NCI-H510A (cell line): ENCODE measurements around the gene ZNF837.
"Not testable (repeated sequence)": the region's sequence is repeated elsewhere in the genome, so short reads cannot be mapped to it uniquely, and the experiment has no call there.

Experiments
- DNase-seq: peaks from one replicate; lab custom pipeline; 2025; lab: John Stamatoyannopoulos, UW

ZNF837 gene

DNA sequence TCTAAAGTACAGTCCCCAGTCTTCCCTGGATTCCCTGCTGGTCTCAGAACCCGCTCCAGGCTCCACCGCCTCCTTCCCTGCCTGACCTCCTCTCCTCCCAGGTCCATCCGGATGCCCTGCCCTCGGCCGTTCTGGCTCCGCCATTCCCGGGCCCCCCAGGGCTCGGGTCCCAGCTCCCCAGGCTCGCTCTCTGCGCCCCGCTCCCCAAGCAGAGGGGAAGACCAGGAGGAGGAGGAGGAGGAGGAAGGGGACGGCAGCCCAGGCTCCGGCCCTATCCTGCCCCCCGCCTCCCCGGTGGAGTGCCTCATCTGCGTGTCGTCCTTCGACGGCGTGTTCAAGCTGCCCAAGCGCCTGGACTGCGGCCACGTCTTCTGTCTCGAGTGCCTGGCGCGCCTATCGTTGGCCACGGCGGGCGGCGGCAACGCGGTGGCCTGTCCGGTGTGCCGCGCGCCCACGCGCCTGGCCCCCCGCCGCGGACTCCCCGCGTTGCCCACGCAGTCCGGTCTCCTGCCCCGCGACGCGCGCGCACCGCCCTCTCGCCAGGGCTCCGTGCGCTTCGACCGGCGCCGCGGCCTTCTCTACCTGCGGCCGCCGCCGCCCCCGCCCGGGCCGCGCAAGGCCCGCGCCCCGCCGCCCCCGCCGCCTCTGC lies 15.3 kb upstream of the ZNF837 start:
- no peak for DNase-seq

GRCh38 chr19:58395220-58395978 lies 14.6 kb upstream of the ZNF837 start, which contains the start of gene RNF225:
Gene RNF225 (plus strand): TSS chr19:58395656. CDS start chr19:58396090, 434 bp downstream.
- DNase-seq = no peak

DNA sequence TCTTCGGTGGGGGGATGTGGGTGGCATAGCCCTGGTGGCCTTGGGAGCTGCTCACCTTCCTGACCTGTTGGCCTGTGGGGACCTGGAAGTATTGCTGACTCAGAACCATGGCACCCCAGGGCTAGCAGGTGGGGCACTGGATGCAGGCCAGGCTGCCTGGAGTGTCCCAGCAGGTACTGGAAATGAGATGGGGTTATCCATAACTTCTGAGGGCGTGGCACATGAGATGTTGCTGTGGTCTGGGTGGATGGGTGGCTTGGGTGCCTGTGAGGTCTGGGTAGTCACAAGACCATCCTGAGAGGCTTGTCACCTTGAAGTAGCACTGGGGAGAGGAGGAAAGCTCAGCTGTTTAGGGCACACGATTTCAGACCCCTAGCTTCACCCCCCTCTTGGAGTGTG lies 14.0 kb upstream of the ZNF837 start:
- DNase-seq = no peak

DNA sequence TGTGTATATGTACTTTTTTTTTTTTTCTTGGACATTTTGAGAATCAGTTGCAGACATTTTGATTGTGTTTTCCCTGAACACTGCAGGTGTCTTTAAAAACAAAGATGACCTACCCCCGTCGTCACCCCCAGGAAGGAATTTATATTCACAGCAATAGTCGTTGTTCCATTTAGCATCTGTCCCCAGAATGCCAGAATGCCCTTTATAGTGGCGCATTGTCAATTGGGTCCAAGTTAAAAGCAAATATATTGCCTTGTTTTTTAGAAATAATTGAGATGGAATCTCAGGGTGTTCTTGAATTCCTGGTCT lies 12.8 kb upstream of the ZNF837 start:
- DNase-seq = no peak

- DNase-seq = no peak
Measured at GRCh38 chr19:58392945-58393724, 12.3 kb upstream of the ZNF837 start.

DNA sequence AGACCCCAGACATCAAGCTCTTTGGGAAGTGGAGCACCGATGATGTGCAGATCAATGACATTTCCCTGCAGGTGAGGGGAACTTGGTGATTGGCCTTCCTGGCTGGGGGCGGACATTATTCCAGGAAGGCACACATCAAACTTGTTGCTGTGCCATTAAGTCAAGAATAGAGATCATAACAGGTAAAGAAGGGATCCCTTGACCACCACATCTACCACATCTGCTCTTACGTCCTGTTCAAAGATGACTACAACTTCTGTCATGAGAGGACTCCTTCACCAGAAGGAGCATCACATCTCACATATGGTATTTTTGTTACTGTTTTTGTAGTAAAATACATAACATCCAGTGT lies 7.3 kb upstream of the ZNF837 start:
- DNase-seq = no peak

DNA sequence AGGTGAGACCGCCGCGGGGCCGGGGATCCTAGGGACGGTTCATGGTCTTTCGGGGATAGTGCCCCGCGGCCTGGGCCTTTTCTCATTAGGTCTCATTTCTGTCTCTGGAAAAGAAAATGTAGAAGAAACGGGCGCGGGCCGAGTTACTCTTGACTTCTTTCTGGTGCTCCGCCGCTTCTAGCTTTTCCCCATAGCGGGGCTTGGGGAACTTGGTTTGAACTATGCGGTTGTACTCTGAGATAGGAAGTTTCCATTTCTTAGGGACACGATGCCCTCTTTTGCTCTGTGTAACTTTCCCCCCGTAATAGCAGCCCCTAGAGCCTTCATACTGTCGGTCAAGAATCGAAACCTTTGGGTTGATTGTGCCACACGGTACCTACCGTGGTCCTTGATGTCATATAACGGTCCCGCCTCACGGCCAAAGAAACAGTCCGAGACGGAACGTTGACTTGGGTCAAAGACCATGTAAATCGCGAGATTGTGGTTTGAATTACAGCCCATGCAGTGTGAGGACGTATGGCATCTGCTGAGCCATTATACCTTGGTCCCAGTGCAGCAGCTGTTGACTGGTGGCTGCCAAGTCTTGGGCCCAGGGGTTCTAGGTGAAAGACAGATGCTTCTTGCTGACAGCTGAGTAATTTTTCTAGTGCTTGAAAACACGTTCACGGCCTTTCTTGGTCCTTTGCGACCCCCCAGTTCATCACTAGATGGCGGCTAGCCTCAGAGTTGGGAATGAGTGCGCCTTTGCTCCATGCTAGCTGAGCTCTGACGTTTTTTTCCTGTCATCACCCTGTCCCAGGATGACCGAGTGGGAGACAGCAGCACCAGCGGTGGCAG lies 6.7 kb upstream of the ZNF837 start:
- DNase-seq = no peak

DNA sequence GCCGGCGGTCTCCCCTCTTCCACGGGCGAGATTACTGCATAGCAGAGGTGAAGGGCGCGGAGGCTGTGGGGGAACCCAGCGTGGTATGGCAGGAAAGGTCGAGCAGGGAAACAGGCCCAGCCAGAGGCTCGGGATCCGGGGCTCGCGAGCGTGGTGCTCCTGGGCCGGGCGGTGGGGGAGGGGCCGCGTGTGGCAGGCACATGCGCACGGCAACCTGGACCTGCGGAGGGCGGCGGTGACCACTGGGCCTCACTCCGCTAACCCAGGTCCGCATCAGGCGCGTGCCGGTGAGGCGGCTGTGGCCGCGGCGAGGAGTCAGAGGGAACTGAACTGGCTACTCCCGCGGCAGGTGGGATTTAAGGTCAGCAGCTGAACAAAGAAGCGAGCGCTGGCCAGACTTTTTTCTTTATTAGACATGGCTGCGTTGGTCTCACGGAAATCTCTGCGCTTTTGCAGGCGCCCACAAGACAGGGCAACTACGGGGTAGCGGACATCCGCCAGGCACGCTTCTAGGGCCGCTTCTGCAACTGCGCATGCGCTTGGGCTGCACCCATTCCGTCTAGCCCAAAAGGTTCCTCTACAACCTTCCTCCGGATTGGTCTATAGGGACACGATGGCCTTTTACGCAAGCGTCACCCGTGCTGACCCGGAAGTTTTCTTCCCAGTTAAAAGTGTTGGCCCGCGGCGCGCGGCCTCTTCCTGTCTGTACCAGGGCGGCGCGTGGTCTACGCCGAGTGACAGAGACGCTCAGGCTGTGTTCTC lies 5.9 kb upstream of the ZNF837 start, which contains the start of gene RPS5:
Gene RPS5, plus strand, starts transcription at position 694 of the 762 bp plus-strand sequence. CDS start 869 bp downstream, outside the sequence.
- peak; percentile 92 for DNase-seq

DNA sequence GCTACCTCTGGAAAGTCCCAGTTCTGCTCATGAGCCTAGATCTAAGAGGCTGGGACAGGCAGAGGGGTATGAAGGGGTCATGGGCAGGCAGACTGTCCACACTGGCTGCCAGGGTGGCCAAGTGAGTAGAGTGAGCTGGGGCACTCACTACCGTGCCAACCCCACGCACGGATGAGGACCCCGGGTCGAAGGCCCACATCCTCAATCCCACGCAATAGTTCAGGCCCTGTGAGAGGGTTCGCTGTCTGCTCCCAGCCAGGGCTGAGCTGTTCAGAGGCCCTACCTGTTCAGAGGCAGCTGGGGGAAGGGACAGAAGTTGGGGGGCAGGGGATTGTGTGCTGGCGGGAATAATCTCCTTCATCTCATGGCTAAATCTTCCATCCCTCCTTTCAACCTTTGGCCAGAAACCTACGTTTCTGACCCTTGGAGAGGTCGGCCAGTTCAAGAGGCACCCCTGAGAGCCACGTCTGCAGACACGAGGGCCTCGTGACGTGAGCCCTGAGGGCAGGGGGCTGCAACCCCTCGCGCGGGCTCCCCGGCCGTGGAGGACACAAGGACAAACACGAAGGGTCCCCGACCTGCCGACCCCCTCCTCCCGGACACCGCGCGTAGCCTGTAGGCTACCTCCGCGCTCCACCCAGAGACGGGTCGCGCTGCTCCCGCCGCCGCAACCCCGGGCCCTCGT lies 5.2 kb upstream of the ZNF837 start:
- no peak for DNase-seq

GRCh38 chr19:58385313-58385890 lies 4.6 kb upstream of the ZNF837 start:
- DNase-seq = no peak

GRCh38 chr19:58382997-58383603 lies 2.3 kb upstream of the ZNF837 start:
- DNase-seq = no peak

GRCh38 chr19:58381460-58382212 lies 806 bp upstream of the ZNF837 start:
- no peak for DNase-seq

DNA sequence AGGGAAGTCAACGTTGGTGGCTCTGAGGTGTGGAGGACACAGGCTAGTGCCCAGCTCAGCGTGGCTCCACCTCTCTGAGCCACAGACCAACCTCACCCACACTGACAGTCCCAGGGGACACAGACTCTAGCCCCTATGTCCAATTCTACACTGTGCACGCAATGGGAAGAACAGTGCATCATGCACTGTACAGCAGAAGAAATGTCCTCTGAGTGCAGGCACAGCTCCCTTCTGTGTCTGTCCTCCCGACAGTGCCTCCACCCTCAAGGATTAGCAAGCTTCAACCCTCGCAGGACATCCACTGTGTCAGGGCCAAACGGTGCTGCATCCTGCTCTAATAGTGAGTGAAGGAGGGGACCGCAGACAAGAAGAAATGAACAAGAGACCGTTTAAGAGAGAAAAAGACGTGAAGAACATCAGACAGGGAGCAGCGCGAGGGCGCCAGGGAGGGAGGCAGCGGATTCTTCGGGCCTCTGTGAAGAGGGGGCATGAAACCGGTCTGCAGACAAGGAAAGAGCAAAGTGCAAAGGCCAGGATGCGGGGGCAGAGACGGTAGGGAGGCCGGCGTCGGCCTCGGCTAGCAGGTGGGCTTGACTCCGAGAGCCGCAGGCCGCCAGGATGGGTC lies 681 bp downstream of the ZNF837 start:
- no peak for DNase-seq

DNA sequence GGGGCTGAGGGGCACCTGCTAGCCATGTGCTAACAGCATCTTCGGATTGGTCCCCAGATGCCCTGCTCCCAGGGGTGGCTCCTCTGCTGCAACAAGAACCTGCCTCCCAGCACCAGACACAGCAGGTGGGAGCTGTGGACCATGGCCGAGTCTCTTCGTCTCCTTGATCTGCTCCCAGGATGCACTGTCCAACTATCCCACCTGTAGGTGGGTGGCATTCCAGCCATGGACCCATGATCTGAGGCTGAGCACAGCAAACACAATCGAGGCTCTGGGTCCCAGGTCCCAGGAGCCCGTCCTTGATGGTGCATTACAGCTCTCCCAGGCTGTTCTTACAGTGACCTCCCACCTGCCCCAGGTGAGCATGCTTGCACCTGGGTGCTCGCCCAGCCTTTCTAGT lies 1.6 kb downstream of the ZNF837 start:
- DNase-seq = no peak

DNA sequence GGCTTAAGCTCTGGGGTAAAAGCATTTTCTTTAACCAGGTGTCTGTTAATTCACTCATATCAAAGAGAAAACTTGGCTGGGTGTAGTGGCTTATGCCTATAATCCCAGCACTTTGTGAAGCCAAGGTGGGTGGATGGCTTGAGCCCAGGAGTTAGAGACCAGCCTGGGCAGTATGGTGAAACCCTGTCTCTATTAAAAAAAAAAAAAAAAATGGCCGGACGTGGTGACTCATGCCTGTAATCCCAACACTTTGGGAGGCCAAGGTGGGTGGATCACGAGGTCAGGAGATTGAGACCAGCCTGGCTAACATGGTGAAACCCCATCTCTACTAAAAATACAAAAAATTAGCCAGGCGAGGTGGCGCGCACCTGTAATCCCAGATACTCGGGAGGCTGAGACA lies 4.1 kb downstream of the ZNF837 start:
- not testable (repeated sequence) for DNase-seq

DNA sequence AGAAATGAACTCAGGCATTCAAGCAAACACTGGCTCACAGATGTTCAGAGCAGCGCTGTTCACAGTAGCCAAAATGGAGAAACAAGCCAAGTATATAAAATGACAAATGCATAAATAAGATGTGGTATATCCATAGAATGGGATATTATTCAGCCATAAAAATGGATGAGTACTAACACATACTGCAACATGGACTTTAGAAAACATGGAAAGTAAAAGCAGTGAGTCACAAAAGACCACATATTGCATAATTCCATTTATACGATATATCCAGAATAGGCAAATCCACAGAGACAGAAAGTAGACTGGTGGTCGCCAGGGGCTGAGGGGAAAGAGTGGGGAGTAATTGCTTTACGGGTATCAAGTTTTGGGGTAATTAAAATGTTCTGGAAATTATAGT lies 6.6 kb downstream of the ZNF837 start:
- DNase-seq = no peak

DNA sequence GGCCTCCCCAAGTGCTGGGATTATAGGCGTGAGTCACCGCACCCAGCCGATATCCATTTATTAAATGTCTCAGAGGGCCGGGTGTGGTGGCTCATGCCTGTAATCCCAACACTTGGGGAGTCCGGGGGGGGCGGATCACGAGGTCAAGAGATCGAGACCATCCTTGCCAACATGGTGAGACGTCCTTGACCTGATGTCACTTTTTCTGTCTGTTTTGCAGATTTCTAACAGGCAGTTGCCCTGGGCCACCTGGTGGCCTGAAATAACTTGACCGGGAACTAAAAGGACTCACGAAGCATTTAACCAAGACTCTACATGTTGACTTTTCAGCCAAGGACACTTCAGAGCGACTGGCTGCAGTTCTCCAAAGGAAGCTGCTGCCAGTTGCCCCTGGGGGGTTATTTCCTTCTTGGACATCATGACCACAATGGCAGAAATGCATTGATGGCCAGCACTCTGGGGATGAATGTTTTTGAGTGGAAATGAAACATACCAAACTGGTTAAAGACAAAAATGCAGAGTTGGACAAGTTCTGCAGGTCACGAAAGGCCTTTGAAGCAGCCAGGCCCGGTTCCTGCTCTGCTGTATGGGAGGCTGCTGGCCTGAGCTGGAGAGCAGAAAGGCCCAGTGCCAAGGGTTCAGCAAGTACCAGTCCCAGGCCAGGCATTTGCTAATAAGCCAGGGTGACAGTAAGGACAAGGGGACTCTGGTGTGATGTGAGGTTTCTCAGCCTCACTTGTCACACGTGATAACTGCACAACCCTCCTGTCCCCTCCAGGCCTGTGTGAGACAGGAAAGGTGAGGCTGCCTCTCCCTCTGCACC lies 8.3 kb downstream of the ZNF837 start:
- no peak for DNase-seq
